ENCODE measurements around the gene GIPC2. TPM values are rescaled to one million over a fixed set of nuclear protein-coding genes. Genes with fewer than 3 reads are reported as not detected.

GIPC2 gene
- total and polyA plus RNA-seq, 9 donors, result 1.8 to 5.7 (median 3.0) TPM

GRCh38 chr1:78006521-78006920 lies 39.2 kb upstream of the GIPC2 start:
- H3K4me3 ChIP-seq, result peak overlapping the region; percentile 64
- H3K9me3 ChIP-seq, result no peaks in the 10 kb centered on the region
- peak overlapping the region; percentile 36 to 84 for H3K27ac ChIP-seq
- TF ChIP-seq POLR2A (IDR thresholded peaks at IDR 0.05) (no peak), CTCF (IDR thresholded peaks at IDR 0.05) (no peak), EP300 (IDR thresholded peaks at IDR 0.05) (no peak)
- no peaks in the 10 kb centered on the region for H3K36me3 ChIP-seq
- intact Hi-C loops (cut with DNase I), result no loop called here
- H3K4me1 ChIP-seq (ENCODE audit: insufficient read depth), result no peaks in the 10 kb centered on the region
- DNase-seq, result no peak
- H3K27me3 ChIP-seq, result no peaks in the 10 kb centered on the region

- intact Hi-C loops (cut with DNase I), result no loop called here
- TF ChIP-seq EP300 (IDR thresholded peaks at IDR 0.05) (no peak), POLR2A (IDR thresholded peaks at IDR 0.05) (no peak), CTCF (IDR thresholded peaks at IDR 0.05) (no peak)
- no peak for DNase-seq
- Histone ChIP-seq H3K27me3 (no peaks in the 10 kb centered on the region), H3K27ac (no peak overlapping the region), H3K4me3 (peak overlapping the region; percentile 64), H3K9me3 (no peaks in the 10 kb centered on the region), H3K4me1 (ENCODE audit: insufficient read depth) (no peaks in the 10 kb centered on the region), H3K36me3 (no peaks in the 10 kb centered on the region)
- 86 to 91% (median 90%) methylated on average over 4 of the region's 4 CpGs for WGBS, 3 donors
Measured at GRCh38 chr1:78007677-78008341, 38.0 kb upstream of the GIPC2 start.

DNA sequence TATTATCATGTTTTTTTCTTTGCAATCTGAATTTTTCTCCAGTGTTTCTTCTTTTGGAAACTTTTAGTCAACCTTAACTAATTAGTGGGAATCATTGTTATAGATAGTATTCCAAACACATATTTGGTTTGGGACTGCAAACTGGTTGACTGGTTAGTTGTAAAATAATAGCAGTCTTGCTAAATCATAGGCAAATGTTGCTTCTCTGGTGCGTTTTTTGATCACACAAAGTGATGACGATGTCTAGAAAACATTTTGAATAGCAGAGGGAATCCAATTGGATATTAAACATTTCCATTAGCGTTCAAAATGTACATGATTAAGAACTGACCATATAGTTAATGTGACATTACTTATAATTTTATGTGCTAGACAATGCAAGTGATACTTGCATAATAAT lies 36.5 kb upstream of the GIPC2 start:
- no peaks in the 10 kb centered on the region for H3K27me3 ChIP-seq
- TF ChIP-seq CTCF (IDR thresholded peaks at IDR 0.05), result no peak
- TF ChIP-seq EP300 (IDR thresholded peaks at IDR 0.05), result no peak
- TF ChIP-seq POLR2A (IDR thresholded peaks at IDR 0.05), result no peak
- DNase-seq, result no peak
- no peaks in the 10 kb centered on the region for H3K4me1 ChIP-seq (ENCODE audit: insufficient read depth)
- peak overlapping the region; percentile 15 for H3K4me3 ChIP-seq
- H3K36me3 ChIP-seq, result no peaks in the 10 kb centered on the region
- H3K9me3 ChIP-seq, result no peaks in the 10 kb centered on the region
- intact Hi-C loops (cut with DNase I), result no loop called here
- WGBS, 3 donors, result 91 to 94% (median 91%) methylated on average over 3 of the region's 3 CpGs
- no peak overlapping the region for H3K27ac ChIP-seq

DNA sequence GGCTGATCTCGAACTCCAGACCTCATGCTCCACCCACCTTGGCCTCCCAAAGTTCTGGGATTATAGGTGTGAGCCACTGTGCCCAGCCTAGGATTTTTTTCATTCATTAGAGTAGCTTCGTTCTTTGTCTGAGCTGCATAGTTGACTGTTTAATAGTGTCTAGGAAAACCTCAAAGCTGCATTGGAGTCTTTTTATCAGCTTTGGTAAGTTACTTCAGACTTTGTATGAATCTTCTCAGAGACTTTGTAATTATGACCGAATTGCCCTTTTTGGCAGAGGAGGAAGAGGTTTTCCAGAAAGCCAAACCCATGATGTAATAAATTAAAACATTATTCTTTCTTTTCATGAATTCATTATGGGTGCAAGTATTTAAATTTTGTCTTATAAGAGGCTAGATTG lies 35.9 kb upstream of the GIPC2 start:
- no peak for DNase-seq
- H3K4me1 ChIP-seq (ENCODE audit: insufficient read depth), result no peaks in the 10 kb centered on the region
- 42 to 70% (median 45%) methylated on average over 3 of the region's 3 CpGs for WGBS, 3 donors

More for the DNA sequence above, 35.9 kb upstream of the GIPC2 start:
- Histone ChIP-seq H3K27ac (no peak overlapping the region), H3K4me3 (no peak overlapping the region), H3K9me3 (no peaks in the 10 kb centered on the region), H3K36me3 (no peaks in the 10 kb centered on the region), H3K27me3 (no peaks in the 10 kb centered on the region)
- TF ChIP-seq EP300 (IDR thresholded peaks at IDR 0.05) (no peak), CTCF (IDR thresholded peaks at IDR 0.05) (no peak), POLR2A (IDR thresholded peaks at IDR 0.05) (no peak)
- intact Hi-C loops (cut with DNase I), result no loop called here
